GM19395 (cell line): ENCODE results near the gene AKT1.
A peak's percentile ranks its signal among the peaks of the same experiment; 100 is the strongest.
"Not testable (repeated sequence)": the region's sequence is repeated elsewhere in the genome, so short reads cannot be mapped to it uniquely, and the experiment has no call there.

Source experiments
- ATAC-seq: cut with Tn5 transposase; IDR thresholded peaks from one replicate; pipeline ENCODE4 v1.9.1; 2021; ENCODE audit warnings: mild to moderate bottlenecking, moderate library complexity; ENCODE audit not compliant: unreplicated experiment

The AKT1 gene

GRCh38 chr14:104756477-104757237 is 38.9 kb downstream of the AKT1 start:
- ATAC-seq, result no peak

- no peak for ATAC-seq
Measured at GRCh38 chr14:104755621-104756020, 39.9 kb downstream of the AKT1 start.

GRCh38 chr14:104754213-104754851 is 41.2 kb downstream of the AKT1 start:
- ATAC-seq, result no peak

GRCh38 chr14:104753528-104754212 is 41.9 kb downstream of the AKT1 start:
- no peak for ATAC-seq

GRCh38 chr14:104752735-104753527 is 42.6 kb downstream of the AKT1 start, which contains the start of gene SIVA1:
SIVA1 (plus strand) TSS chr14:104753147; CDS start chr14:104753202, 55 bp downstream.
- peak; percentile 86 for ATAC-seq

GRCh38 chr14:104752423-104752734 is 43.2 kb downstream of the AKT1 start:
- peak; percentile 86 for ATAC-seq

- ATAC-seq, result no peak
Measured at GRCh38 chr14:104751539-104752422, 43.8 kb downstream of the AKT1 start.

GRCh38 chr14:104750753-104751057 is 44.8 kb downstream of the AKT1 start:
- ATAC-seq, result not testable (repeated sequence)

- ATAC-seq, result no peak
Measured at GRCh38 chr14:104750056-104750752, 45.3 kb downstream of the AKT1 start.

- no peak for ATAC-seq
Measured at GRCh38 chr14:104749111-104749649, 46.4 kb downstream of the AKT1 start.

- ATAC-seq, result no peak
Measured at GRCh38 chr14:104747876-104748275, 47.7 kb downstream of the AKT1 start.

- ATAC-seq, result no peak
Measured at GRCh38 chr14:104746934-104747481, 48.5 kb downstream of the AKT1 start.

GRCh38 chr14:104746071-104746545 is 49.4 kb downstream of the AKT1 start:
- ATAC-seq, result no peak

- no peak for ATAC-seq
Measured at GRCh38 chr14:104745431-104745830, 50.1 kb downstream of the AKT1 start.

- ATAC-seq, result no peak
Measured at GRCh38 chr14:104744484-104744883, 51.1 kb downstream of the AKT1 start.

GRCh38 chr14:104743461-104744380 is 51.8 kb downstream of the AKT1 start:
- no peak for ATAC-seq

GRCh38 chr14:104742586-104743455 is 52.7 kb downstream of the AKT1 start:
- no peak for ATAC-seq
